Measurements from ENCODE around the gene DOHH.

Gene DOHH

DNA sequence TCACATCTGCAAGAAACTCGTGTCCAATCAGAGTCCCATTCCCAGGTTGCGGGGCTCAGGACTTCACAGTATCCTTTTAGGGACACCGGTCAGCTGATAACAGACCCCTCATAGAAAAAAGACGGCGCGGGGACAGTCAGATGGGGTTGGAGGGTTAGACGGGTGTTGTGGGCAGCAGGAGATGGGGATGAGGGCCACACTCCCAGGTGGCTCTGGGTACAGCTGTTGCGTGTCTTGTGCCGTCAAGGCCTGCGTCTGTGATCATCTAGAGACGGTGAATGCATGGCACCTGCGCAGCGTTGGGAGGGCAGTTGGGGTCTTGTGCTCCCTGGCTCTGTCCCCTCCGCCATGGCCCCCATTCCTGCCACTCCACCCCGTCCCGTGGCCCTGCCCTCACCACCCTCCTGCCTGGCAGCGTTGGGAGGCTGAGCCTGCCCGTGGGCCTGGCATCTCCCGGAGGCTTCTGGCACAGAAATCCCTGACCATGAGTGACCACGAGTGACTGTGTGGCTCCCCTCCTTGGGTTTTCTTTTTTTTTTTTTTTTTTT lies 24.5 kb upstream of the DOHH start:
- WGBS: 96% methylated on average over 19 of the region's 20 CpGs
- H3K36me3 ChIP-seq (ENCODE audit: insufficient read depth, low read length): peaks cover 38% of the 10 kb centered on the region
- H3K4me1 ChIP-seq (ENCODE audit: insufficient read depth, low read length): no peaks in the 10 kb centered on the region; the same call in 1 of the 2 replicates
- no peak overlapping the region for H3K4me3 ChIP-seq (ENCODE audit: low read length)
- no peaks in the 10 kb centered on the region for H3K9me3 ChIP-seq (ENCODE audit: insufficient read depth, low read depth, low read length)
- no peak overlapping the region for H3K9ac ChIP-seq (ENCODE audit: low read depth, low read length)
- H3K27me3 ChIP-seq (ENCODE audit: insufficient read depth, low read length): no peaks in the 10 kb centered on the region
- no peak overlapping the region for H3K27ac ChIP-seq (ENCODE audit: low read depth, low read length)

DNA sequence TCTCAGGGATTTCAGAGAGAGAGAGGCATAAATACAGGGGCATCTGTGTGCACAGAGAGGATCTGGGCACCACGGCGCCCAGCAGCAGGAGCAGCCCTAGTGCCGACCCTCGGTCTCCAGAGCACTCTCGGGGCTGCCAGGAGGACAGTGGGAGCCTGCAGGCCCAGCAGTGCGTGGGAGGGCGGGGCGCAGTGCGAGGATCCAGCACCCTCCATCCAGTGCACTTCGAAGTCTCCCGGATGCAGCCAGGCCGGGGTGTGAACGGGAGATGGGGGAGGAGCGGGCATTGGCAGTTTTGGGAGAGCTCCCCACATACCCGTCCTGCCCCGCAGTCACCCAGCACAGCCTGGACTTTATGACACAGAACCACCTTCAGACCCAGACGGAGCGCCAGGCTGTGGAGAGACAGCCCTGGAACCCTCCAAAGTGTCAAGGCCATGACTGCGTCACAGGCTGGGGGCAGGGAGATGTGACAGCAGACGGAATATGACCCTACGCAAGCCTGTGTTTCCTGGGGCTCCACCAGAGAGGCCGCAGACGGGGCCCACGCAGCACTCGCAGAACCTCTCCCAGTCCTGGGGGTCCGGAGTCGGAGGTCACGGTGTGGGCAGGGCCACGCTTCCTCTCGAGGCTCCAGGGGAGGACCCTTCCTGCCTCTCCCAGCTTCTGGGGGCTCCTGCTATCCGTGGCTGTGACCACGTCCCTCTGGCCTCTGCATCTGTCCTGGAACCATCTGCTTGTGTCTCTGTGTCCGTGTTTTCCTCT lies 23.8 kb upstream of the DOHH start:
- Histone ChIP-seq H3K36me3 (ENCODE audit: insufficient read depth, low read length) (peaks cover 38% of the 10 kb centered on the region), H3K27me3 (ENCODE audit: insufficient read depth, low read length) (no peaks in the 10 kb centered on the region), H3K9ac (ENCODE audit: low read depth, low read length) (no peak overlapping the region), H3K4me3 (ENCODE audit: low read length) (no peak overlapping the region), H3K9me3 (ENCODE audit: insufficient read depth, low read depth, low read length) (no peaks in the 10 kb centered on the region), H3K4me1 (ENCODE audit: insufficient read depth, low read length) (peaks cover 4% of the 10 kb centered on the region), H3K27ac (ENCODE audit: low read depth, low read length) (no peak overlapping the region)
- 96% methylated on average over 33 of the region's 33 CpGs for WGBS

DNA sequence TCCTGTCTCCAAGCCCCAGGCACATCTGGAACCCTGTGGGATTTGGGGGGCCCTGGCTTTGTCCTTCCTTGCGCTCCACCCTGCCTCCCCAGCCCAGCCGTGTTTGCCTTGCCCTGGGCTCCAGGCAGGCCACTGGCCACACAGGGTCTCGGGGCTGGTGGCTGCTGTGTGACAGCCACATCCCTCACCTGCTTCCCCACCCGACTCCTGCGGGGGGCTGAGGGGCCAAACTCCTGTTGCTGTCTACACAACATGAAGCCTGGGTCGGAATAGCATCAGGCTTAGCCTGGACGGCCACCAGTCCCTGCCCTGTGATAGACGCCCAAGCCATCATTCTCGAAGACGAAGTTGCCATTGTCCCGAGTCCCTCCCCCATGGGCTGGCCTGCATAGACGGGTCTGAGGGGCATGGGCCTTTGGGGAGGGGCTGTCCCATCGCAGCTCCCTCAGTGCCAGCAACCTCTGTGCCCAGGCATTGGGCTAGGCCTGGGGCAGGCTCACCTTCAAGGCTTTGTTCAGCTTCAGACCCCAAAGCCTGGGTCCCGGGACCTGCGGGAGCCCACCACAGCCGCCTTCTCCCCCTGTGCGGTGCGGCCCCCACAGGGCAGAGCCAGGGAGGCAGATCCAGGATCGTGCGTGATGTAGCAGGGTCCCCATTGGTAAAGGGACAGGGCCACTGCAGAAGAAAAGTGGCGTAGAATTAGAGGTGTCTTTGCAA lies 23.0 kb upstream of the DOHH start:
- Histone ChIP-seq H3K4me1 (ENCODE audit: insufficient read depth, low read length) (peaks cover 12% of the 10 kb centered on the region), H3K27ac (ENCODE audit: low read depth, low read length) (no peak overlapping the region), H3K4me3 (ENCODE audit: low read length) (no peak overlapping the region), H3K36me3 (ENCODE audit: insufficient read depth, low read length) (peaks cover 38% of the 10 kb centered on the region), H3K9ac (ENCODE audit: low read depth, low read length) (no peak overlapping the region), H3K27me3 (ENCODE audit: insufficient read depth, low read length) (no peaks in the 10 kb centered on the region), H3K9me3 (ENCODE audit: insufficient read depth, low read depth, low read length) (no peaks in the 10 kb centered on the region)
- 95% methylated on average over 21 of the region's 21 CpGs for WGBS

DNA sequence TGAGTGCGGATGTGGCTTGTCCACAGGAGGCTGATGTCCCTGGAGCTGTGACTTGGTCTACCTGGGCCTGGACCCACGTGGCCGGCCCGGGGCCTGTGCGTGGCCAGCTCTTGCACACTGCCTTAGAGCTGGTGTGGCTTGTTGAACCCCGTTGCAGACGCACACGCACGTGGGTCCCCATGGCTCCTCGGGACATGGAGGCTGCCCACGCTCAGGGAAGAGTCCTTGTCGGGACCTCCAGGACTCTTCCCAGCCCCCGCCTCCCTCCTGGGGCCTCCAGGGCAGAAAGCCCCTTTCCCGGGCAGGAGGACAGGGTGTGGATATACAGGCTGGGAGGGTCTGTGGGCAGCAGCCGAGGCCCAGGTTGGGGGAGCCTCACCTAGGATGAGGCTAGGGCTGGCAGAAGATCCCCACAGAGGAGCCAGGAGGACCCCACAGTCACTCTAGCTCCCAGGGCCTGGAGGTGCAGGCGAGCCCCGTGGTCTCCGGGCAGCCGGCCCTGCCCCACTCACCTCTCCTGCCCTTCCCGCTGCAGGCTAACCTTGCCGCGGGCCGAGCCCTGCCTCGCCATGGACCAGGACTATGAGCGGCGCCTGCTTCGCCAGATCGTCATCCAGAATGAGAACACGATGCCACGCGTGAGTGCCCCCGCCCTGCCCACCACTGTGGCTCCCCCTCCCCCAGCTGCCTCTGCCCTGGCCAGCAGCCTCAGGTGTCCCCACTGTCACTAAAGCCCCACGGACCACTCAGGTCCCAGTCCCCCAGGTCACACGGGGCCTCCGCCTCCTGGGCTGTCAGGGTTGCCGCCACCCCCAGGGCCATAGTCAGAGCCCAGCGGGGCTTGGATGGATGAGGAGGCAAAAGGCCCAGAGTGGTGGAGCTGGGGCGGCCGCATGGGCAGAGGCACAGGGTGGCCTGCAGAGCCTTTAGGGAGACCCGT lies 22.2 kb upstream of the DOHH start:
- 95% methylated on average over 40 of the region's 40 CpGs for whole genome bisulfite sequencing
- H3K4me3 ChIP-seq (ENCODE audit: low read length): no peak overlapping the region

DNA sequence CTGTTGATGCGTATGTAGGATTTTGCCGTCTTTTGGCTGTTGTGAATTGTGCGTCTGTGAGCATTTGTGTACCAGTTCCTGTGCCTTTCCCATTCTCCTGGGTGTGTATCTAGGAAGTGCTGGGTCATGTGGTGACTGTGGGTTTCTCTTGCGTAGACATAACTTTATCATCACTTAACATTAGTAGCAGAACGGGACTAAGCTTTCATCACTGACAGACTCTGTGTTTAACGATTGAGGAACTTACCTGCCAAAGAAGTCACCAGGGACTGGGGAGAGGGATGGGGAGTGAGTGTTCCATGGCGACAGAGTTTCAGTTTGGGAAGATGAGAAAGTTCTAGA lies 20.6 kb upstream of the DOHH start:
- 0 out of 2 replicates have a peak overlapping the region, but pooled peaks have one; percentile 2 for H3K9ac ChIP-seq (ENCODE audit: low read depth, low read length)
- no peaks in the 10 kb centered on the region for H3K27me3 ChIP-seq (ENCODE audit: insufficient read depth, low read length)
- 93% methylated on average over 7 of the region's 7 CpGs for WGBS
- no peak overlapping the region for H3K4me3 ChIP-seq (ENCODE audit: low read length)
- peaks cover 19% of the 10 kb centered on the region for H3K4me1 ChIP-seq (ENCODE audit: insufficient read depth, low read length)
- peaks cover 21% of the 10 kb centered on the region for H3K36me3 ChIP-seq (ENCODE audit: insufficient read depth, low read length)
- no peaks in the 10 kb centered on the region for H3K9me3 ChIP-seq (ENCODE audit: insufficient read depth, low read depth, low read length)
- no peak overlapping the region for H3K27ac ChIP-seq (ENCODE audit: low read depth, low read length)

More for the DNA sequence above, 22.2 kb upstream of the DOHH start:
- no peak overlapping the region for H3K9ac ChIP-seq (ENCODE audit: low read depth, low read length)
- peaks cover 33% of the 10 kb centered on the region for H3K36me3 ChIP-seq (ENCODE audit: insufficient read depth, low read length)
- peaks cover 18% of the 10 kb centered on the region for H3K4me1 ChIP-seq (ENCODE audit: insufficient read depth, low read length)
- no peaks in the 10 kb centered on the region for H3K27me3 ChIP-seq (ENCODE audit: insufficient read depth, low read length)
- no peak overlapping the region for H3K27ac ChIP-seq (ENCODE audit: low read depth, low read length)
- H3K9me3 ChIP-seq (ENCODE audit: insufficient read depth, low read depth, low read length): no peaks in the 10 kb centered on the region

DNA sequence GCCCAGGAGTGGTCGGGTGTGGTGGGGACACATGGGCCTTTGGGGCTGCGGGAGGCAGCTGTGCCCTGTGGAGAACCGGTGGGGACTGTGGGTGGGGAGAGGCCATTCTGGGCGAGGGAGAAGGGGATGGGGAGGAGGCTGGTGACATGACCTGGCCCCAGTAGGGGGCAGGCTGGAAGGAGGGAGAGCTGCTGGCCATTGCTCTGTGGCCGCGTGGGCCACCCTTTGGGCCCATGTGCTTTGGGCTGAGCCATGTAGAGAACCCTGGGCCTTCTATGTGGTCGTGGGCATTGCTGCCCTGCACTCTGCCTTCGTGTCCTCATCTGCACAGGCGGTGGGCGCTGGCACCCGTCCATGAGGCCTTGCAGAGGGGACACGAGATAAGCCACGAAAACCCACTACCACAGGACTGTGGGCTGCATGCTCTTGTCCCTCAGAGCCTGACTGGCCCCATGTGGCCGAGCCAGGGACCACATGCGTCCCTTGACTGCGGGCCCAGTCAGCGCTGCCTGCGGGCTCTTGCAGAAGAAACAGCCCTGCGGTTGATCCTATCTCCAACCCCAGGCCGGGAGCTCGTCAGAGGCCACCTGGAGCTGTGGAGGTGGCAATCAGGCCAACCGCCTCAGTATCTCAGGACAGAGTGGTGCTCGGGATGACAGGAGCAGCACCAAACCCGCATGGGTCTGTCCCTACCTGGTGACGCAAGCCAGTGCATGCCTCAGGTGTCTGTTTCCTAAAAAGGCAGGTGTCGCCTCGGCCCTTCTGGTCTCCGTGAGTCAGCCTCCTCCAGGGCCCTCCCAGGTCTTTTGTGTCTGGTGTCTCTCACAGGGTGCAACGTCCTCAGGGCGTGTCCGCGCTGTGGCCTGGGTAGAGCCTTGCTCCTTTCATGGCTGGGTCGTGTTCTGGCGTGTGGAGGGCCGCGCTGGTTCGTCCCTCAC lies 20.0 kb upstream of the DOHH start:
- Histone ChIP-seq H3K27me3 (ENCODE audit: insufficient read depth, low read length) (no peaks in the 10 kb centered on the region), H3K36me3 (ENCODE audit: insufficient read depth, low read length) (peaks cover 21% of the 10 kb centered on the region), H3K4me1 (ENCODE audit: insufficient read depth, low read length) (peaks cover 19% of the 10 kb centered on the region), H3K9me3 (ENCODE audit: insufficient read depth, low read depth, low read length) (no peaks in the 10 kb centered on the region), H3K9ac (ENCODE audit: low read depth, low read length) (0 out of 2 replicates have a peak overlapping the region, but pooled peaks have one; percentile 2), H3K27ac (ENCODE audit: low read depth, low read length) (no peak overlapping the region), H3K4me3 (ENCODE audit: low read length) (no peak overlapping the region)
- WGBS: 91% methylated on average over 37 of the region's 37 CpGs

DNA sequence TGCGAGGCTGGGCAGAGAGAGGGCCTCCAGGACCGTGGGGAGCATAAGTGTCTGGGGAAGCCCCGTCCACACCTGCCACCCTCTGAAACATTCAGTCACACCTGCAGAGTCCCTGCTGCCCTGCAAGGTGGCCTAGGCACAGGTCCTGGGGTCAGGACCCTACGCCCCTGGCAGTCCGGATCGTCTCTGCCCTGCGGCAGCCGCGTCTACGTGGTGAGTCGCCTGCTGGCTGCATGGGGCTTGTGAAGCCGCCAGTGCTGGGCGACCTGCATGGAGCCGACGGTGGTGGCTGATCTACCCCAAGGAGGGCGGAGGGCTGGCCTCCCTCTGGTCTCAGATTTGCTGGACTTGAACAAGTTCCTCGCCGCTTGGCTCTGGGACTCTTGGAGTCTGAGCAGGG lies 18.7 kb upstream of the DOHH start:
- peak overlapping the region; percentile 23; the same call in 1 of the 2 replicates for H3K9ac ChIP-seq (ENCODE audit: low read depth, low read length)
- 90% methylated on average over 18 of the region's 18 CpGs for WGBS
- H3K27ac ChIP-seq (ENCODE audit: low read depth, low read length): peak overlapping the region; percentile 54; the same call in 1 of the 2 replicates
- no peaks in the 10 kb centered on the region for H3K9me3 ChIP-seq (ENCODE audit: insufficient read depth, low read depth, low read length)
- no peaks in the 10 kb centered on the region for H3K27me3 ChIP-seq (ENCODE audit: insufficient read depth, low read length)
- H3K4me3 ChIP-seq (ENCODE audit: low read length): no peak overlapping the region
- peaks cover 13% of the 10 kb centered on the region for H3K36me3 ChIP-seq (ENCODE audit: insufficient read depth, low read length)
- H3K4me1 ChIP-seq (ENCODE audit: insufficient read depth, low read length): peaks cover 19% of the 10 kb centered on the region

DNA sequence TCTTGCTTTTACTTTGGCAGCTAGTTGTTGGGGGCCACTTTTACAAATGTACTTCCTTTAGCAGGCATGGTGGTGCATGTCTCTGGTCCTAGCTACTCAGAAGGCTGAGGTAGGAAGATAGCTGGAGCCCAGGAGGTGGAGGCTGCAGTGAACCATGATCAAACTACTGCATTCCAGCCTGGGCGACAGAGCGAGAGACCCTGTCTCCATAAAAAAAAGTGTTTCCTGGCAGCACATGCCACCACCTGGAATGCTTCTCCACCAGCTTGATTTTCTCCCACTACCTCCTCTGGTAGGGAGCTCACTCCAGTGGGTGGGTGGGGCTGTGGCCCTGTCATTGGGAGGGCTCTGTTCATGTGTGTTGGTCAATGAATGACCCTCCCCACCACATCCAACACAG lies 18.2 kb upstream of the DOHH start:
- 90% methylated on average over 2 of the region's 2 CpGs for WGBS
- Histone ChIP-seq H3K9ac (ENCODE audit: low read depth, low read length) (peak overlapping the region; percentile 23; the same call in 1 of the 2 replicates), H3K36me3 (ENCODE audit: insufficient read depth, low read length) (peaks cover 10% of the 10 kb centered on the region), H3K4me3 (ENCODE audit: low read length) (peak overlapping the region; percentile 5; the same call in 1 of the 2 replicates), H3K27me3 (ENCODE audit: insufficient read depth, low read length) (no peaks in the 10 kb centered on the region), H3K9me3 (ENCODE audit: insufficient read depth, low read depth, low read length) (no peaks in the 10 kb centered on the region), H3K27ac (ENCODE audit: low read depth, low read length) (peak overlapping the region; percentile 54), H3K4me1 (ENCODE audit: insufficient read depth, low read length) (peaks cover 19% of the 10 kb centered on the region)

DNA sequence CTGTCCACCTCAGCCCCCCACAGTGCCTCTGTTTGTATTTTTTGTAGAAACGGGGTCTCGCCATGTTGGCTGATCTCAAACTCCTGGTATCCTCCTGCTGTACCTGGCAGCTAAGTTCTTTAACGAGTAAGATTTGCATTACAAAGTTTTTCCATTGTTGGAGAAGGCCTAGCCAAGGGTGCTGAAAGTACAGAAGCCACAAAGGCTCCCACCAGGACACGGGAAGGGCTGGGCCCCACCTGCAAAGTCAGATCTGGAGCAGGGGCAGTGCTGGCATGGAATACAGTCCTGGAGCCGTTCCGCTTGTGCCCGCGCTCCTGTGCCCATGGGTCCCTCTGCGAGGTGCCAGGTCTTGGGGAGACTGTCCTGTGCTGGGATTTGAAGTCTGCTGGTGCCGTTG lies 17.8 kb upstream of the DOHH start:
- Histone ChIP-seq H3K9me3 (ENCODE audit: insufficient read depth, low read depth, low read length) (no peaks in the 10 kb centered on the region), H3K4me3 (ENCODE audit: low read length) (peak overlapping the region; percentile 5; the same call in 1 of the 2 replicates), H3K4me1 (ENCODE audit: insufficient read depth, low read length) (peaks cover 19% of the 10 kb centered on the region), H3K9ac (ENCODE audit: low read depth, low read length) (peak overlapping the region; percentile 23; the same call in 1 of the 2 replicates), H3K27ac (ENCODE audit: low read depth, low read length) (peak overlapping the region; percentile 54), H3K27me3 (ENCODE audit: insufficient read depth, low read length) (no peaks in the 10 kb centered on the region), H3K36me3 (ENCODE audit: insufficient read depth, low read length) (peaks cover 6% of the 10 kb centered on the region)
- 55% methylated on average over 10 of the region's 10 CpGs for WGBS

DNA sequence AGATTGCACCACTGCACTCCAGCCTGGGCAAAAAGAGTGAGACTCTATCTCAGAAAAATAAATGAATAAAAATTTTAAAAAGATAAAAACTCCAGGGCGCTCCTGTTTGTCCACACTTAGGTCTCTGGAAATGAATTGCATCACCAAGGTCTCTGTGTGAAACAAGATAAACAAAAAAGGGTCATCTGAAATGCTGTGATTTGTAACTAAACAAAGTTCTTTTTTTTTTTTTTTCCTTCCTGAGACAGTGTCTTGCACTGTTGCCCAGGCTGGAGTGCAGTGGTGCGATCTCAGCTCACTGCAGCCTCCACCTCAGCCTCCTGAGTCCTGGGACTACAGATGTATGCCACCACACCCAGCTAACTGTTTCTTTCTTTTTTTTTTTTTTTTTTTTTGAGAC lies 17.2 kb upstream of the DOHH start:
- Histone ChIP-seq H3K27ac (ENCODE audit: low read depth, low read length) (peak overlapping the region; percentile 54; the same call in 1 of the 2 replicates), H3K4me1 (ENCODE audit: insufficient read depth, low read length) (peaks cover 19% of the 10 kb centered on the region), H3K36me3 (ENCODE audit: insufficient read depth, low read length) (peaks cover 4% of the 10 kb centered on the region; the same call in 1 of the 2 replicates), H3K9ac (ENCODE audit: low read depth, low read length) (no peak overlapping the region), H3K4me3 (ENCODE audit: low read length) (no peak overlapping the region), H3K9me3 (ENCODE audit: insufficient read depth, low read depth, low read length) (no peaks in the 10 kb centered on the region), H3K27me3 (ENCODE audit: insufficient read depth, low read length) (no peaks in the 10 kb centered on the region)
- WGBS: 94% methylated on average over 2 of the region's 2 CpGs

Measured in HUES64 (cell line).